ENCODE data around the gene MEIOC. TPM values are rescaled to one million over a fixed set of nuclear protein-coding genes. Genes with fewer than 3 reads are reported as not detected.

The MEIOC gene
- polyA plus RNA-seq, 1 donor, result 0.81 TPM

- no peak for DNase-seq
These were observed 63.2 kb downstream of the MEIOC start for GRCh38 chr17:44719444-44719843.

GRCh38 chr17:44722254-44722653 is 66.0 kb downstream of the MEIOC start:
- DNase-seq, result no peak

Other genes starting within 250 kb of the MEIOC start
- gene GPATCH8, start 153.1 kb upstream of the MEIOC start, polyA plus RNA-seq (ENCODE audit: insufficient read length), result 34.8 TPM
- 13.9 TPM for gene FZD2, start 99.0 kb upstream of the MEIOC start, polyA plus RNA-seq (ENCODE audit: insufficient read length)
- gene CCDC43, start 33.3 kb downstream of the MEIOC start, polyA plus RNA-seq (ENCODE audit: insufficient read length), result 31.4 TPM
- 8.0 TPM for gene DBF4B, start 52.2 kb downstream of the MEIOC start, polyA plus RNA-seq (ENCODE audit: insufficient read length)
- gene ADAM11, start 102.5 kb downstream of the MEIOC start, polyA plus RNA-seq (ENCODE audit: insufficient read length), result 1.4 TPM
- gene GJC1, start 173.8 kb downstream of the MEIOC start, polyA plus RNA-seq (ENCODE audit: insufficient read length), result 24.6 TPM
- gene HIGD1B, start 191.4 kb downstream of the MEIOC start, polyA plus RNA-seq (ENCODE audit: insufficient read length), result 3.5 TPM
- gene EFTUD2, start 243.0 kb downstream of the MEIOC start, polyA plus RNA-seq (ENCODE audit: insufficient read length), result 66.6 TPM